Fibroblast of the conjunctiva (primary cell): ENCODE measurements around the gene TBC1D3D.
"Not testable (repeated sequence)": the region's sequence is repeated elsewhere in the genome, so short reads cannot be mapped to it uniquely, and the experiment has no call there.

Experiments
- DNase-seq: peaks from one replicate; pipeline ENCODE4 v3.0.0-alpha.2; 2010; ENCODE audit warnings: low read depth

The TBC1D3D gene

GRCh38 chr17:38003676-38004075 lies at the start of gene TBC1D3D:
Gene TBC1D3D, plus strand, starts transcription at chr17:38003976. Its CDS starts 1,585 bp downstream, at chr17:38005561.
- not testable (repeated sequence) for DNase-seq

GRCh38 chr17:37988960-37989359 lies 14.8 kb upstream of the TBC1D3D start, which contains the start of gene TBC1D3L:
Gene TBC1D3L, minus strand, starts transcription at chr17:37989060. Its CDS starts 1,540 bp downstream, at chr17:37987520.
- not testable (repeated sequence) for DNase-seq
